ENCODE measurements around the gene CHD6. TPM values are rescaled to one million over a fixed set of nuclear protein-coding genes. Genes with fewer than 3 reads are reported as not detected.

Gene CHD6
- total and polyA plus RNA-seq, 11 donors, result 6.5 to 52.8 (median 38.9) TPM

DNA sequence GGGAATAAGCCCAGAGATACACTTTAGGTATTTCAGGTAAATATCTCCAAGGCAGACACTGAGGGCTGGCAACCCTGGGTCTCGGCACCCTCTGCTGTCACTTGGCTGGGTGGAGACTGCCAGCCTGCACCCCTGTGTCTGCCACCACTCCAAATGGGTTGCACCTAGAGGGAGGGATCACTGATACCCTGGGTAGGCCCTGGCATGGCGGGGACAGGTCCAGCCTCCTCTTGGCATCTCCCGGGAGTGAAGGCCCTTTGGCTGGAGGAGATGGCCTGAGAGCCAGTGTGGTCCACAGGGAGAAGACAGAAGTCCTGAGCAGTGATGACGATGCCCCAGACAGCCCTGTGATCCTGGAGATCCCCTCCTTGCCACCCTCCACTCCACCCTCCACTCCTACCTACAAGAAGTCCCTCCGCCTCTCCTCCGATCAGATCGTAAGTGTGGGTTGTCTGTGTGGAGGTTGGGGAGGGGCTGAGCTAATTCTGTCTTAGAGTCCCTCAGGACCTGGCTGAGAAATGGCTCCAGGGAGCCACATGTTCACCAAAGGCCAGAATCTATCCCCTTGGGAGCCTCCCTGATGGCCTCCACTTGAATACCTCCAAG, 262.5 kb downstream of the CHD6 start:
- intact Hi-C loops (cut with DNase I), result loop anchor here in 1 of 10 donors (5.0 kb wide), 1 partner anchor 37 kb away; no protein-coding TSS in a partner anchor
- TF ChIP-seq CTCF (IDR thresholded peaks at IDR 0.05), result no peak
- TF ChIP-seq POLR2A (IDR thresholded peaks at IDR 0.05), result no peak
- peaks cover 0 to 61% (median 40%) of the 10 kb centered on the region in 9 donors for H3K36me3 ChIP-seq

GRCh38 chr20:41355192-41355591, 263.0 kb downstream of the CHD6 start:
- ATAC-seq, result no peak
- no peaks in the 10 kb centered on the region for H3K9me3 ChIP-seq
- H3K4me3 ChIP-seq, result no peak overlapping the region
- H3K4me1 ChIP-seq, result peaks cover 0 to 12% (median 0%) of the 10 kb centered on the region in 12 donors
- DNase-seq, result no peak
- H3K36me3 ChIP-seq, result peaks cover 0 to 66% (median 44%) of the 10 kb centered on the region in 9 donors
- intact Hi-C loops (cut with DNase I), result loop anchor here in 1 of 10 donors (5.0 kb wide), 1 partner anchor 37 kb away; no protein-coding TSS in a partner anchor
- TF ChIP-seq CTCF (IDR thresholded peaks at IDR 0.05) (no peak), POLR2A (IDR thresholded peaks at IDR 0.05) (no peak)
- WGBS, 4 donors, result 93 to 100% (median 98%) methylated on average over 3 of the region's 3 CpGs
- no peak overlapping the region for H3K27ac ChIP-seq
- H3K27me3 ChIP-seq, result no peaks in the 10 kb centered on the region

More for the DNA sequence above, 262.5 kb downstream of the CHD6 start:
- H3K4me3 ChIP-seq, result no peak overlapping the region
- DNase-seq, result peak in 2 of 5 donors; percentile 23 to 39
- no peak overlapping the region for H3K27ac ChIP-seq
- no peak for ATAC-seq
- peaks cover 0 to 16% (median 0%) of the 10 kb centered on the region in 12 donors for H3K4me1 ChIP-seq
- WGBS, 4 donors, result 80 to 93% (median 91%) methylated on average over 3 to 7 of the region's 7 CpGs
- no peaks in the 10 kb centered on the region for H3K27me3 ChIP-seq
- no peaks in the 10 kb centered on the region for H3K9me3 ChIP-seq

GRCh38 chr20:41353530-41353929, 264.6 kb downstream of the CHD6 start:
- intact Hi-C loops (cut with DNase I), result no loop called here
- H3K27ac ChIP-seq, result no peak overlapping the region
- no peak for TF ChIP-seq POLR2A (IDR thresholded peaks at IDR 0.05)
- TF ChIP-seq CTCF (IDR thresholded peaks at IDR 0.05), result no peak
- no peaks in the 10 kb centered on the region for H3K9me3 ChIP-seq
- H3K27me3 ChIP-seq, result no peaks in the 10 kb centered on the region
- H3K4me1 ChIP-seq, result no peaks in the 10 kb centered on the region
- H3K4me3 ChIP-seq, result no peak overlapping the region
- ATAC-seq, result peak in 3 of 4 donors; percentile 10 to 14 (median 14)
- peaks cover 0 to 80% (median 60%) of the 10 kb centered on the region in 9 donors for H3K36me3 ChIP-seq
- DNase-seq, result no peak

- H3K4me3 ChIP-seq, result no peak overlapping the region
- no peaks in the 10 kb centered on the region for H3K9me3 ChIP-seq
- no peaks in the 10 kb centered on the region for H3K27me3 ChIP-seq
- WGBS, 4 donors, result 85 to 93% (median 88%) methylated on average over 5 of the region's 5 CpGs
- TF ChIP-seq POLR2A (IDR thresholded peaks at IDR 0.05) (no peak), CTCF (IDR thresholded peaks at IDR 0.05) (no peak)
- intact Hi-C loops (cut with DNase I), result no loop called here
- ATAC-seq (no peak), DNase-seq (no peak)
- no peak overlapping the region for H3K27ac ChIP-seq
- H3K36me3 ChIP-seq, result peaks cover 0 to 80% (median 58%) of the 10 kb centered on the region in 9 donors
- no peaks in the 10 kb centered on the region for H3K4me1 ChIP-seq
These were observed 265.5 kb downstream of the CHD6 start for GRCh38 chr20:41352666-41353065.

Data from heart left ventricle (tissue), 16 donors.